Measurements from ENCODE around the gene PEX5L. TPM values are rescaled to one million over a fixed set of nuclear protein-coding genes. Genes with fewer than 3 reads are reported as not detected.

Gene PEX5L
- total RNA-seq, 1 donor: under 0.01 TPM

DNA sequence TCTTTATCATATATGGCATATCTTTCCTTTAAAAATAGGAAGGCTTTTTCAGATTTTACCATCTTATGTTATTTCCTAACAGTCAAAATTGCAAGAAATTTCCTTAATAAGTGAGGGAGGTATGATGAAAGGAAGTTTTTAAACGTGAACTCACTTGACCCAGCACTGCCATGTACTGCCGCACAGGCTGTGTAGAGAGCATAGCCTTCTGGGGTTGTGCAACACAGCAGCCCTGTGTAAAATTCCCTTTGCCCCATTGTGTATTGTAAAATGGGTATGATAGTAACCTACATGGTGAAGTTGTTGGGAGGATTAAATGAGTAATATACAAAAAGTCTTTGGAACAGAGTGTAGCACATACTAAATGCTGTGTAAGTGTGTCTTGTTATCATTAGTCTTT is 78.6 kb downstream of the PEX5L start:
- no peak for DNase-seq (ENCODE audit: low read depth in 2 of 3, low spot score in 2 of 3)

DNA sequence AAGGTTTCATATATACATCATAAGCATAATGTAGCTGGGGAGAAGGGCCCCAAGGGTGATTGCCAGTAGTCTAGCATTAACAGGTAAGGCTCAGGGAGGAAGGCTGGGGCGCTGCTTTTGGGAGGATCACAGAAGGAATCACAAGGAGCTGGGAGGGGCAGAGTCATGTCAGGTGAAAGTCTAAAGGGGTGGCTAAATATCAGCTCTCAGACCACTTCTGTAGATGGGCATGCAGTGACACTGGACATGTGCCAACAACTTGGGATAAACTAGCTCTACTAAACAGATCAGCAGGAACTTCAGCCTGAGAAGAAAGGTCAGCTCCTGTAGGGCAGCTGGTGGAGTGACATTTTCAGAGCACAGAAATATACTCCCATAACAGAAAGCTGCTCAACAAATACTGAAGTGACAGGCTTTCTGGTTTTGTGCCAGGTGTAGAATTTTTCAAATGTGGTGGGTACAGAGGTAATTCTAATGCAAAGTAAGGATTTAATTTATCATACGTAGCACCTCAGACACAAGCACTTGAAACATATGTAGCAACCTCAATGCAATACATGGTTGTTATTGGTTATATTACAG is 79.4 kb downstream of the PEX5L start:
- DNase-seq (ENCODE audit: low read depth in 2 of 3, low spot score in 2 of 3): peak in 1 of 3 donors; percentile 2

DNA sequence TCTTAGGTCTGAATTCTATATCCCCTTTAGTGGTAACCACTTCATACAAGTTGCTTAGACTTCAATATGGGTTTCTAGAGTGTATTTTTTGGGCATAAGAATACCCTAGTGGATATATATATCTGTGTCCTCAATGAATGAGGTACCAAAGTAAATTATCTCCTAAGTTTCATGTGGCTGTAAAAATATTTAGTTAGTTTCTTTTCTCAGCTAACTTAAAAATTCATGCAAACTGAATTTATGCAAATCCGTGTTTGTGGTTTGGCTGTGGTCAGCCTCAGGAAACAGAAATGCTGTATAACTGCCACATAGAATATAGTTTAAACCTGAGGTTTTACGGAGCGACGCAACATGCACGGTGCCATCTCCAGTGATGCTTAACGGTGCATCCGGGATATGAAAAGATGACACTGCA is 80.3 kb downstream of the PEX5L start:
- peak in 2 of 3 donors; percentile 74 to 81 for DNase-seq (ENCODE audit: low read depth in 2 of 3, low spot score in 2 of 3)

DNA sequence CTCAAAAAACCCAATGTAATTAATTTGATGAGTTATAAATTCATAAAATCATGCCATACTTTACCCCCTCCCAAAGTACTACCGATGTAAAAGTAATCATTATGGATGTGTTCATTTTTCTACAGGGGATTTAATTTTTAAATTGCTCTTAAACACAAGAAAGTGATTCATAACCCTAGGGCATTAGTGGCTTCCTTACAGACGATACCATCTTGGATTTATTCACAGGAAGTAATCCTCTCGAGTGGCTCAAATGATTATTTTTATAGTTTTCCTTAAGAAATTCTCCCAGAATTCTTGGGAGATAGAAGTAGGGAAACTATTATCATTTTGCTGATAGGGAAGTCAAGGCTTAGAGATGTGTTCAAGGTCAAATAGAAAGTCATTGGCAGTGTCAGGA is 80.9 kb downstream of the PEX5L start:
- no peak for DNase-seq (ENCODE audit: low read depth in 2 of 3, low spot score in 2 of 3)

DNA sequence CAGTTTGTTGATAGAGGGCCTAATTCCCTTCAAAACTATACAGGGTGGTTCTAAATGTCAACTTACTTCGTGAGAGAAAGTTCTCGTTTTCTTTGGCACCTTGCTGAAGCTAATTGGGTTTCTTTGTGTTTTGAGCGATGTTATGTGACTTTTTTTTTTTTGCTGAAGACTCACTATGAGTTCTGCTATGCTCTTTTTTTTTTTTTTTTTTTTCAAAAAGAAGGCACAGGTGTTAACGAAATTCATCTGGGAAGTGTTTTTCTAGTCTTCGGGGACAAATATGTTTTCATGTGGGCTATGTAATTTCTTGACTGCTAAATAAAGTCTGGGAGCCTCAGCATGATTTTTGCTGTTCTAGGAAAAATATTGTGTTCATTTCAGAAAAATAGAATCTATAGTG is 81.5 kb downstream of the PEX5L start:
- DNase-seq (ENCODE audit: low read depth in 2 of 3, low spot score in 2 of 3): no peak

DNA sequence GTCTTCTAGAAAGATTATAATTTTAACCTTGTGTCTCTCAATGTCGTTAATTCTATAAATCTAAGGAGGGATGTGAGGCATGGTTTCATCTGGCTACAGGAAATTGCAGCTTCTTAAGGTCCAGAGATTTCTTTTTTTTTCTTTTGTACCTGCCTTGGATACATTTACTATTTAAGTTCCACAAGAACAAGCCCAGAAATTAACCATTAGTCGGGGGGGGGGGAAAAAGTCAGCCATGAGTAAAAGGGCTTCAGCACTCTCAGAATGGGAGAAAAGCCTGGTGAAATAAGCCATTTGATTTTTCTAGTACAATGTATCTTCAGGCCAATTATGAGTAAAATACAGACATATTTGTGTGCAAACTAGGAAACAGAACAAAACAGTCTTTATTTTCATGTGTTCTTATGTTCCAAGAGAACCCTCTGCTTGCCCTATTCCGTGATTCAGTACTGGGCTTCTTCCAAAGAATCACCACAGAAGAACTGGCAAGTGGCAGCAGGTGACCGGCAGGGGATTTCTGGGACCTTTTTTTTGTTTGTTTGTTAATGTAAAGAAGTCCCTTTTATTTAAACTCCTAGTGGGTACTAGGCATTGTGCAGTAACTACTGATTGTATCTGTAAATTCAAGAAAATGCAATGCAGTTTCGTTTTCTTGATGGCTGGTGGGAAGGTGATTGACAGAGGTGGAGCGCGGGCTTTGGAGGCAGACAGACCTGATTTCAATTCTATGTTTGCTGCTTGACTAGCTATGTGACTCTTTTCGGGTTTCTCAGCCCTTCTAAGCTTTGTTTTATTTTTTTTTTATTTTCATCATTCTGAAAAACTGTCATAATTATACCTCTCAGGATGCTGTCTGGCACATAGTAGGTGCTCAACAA is 82.5 kb downstream of the PEX5L start:
- DNase-seq (ENCODE audit: low read depth in 2 of 3, low spot score in 2 of 3): peak in 1 of 3 donors; percentile 21

DNA sequence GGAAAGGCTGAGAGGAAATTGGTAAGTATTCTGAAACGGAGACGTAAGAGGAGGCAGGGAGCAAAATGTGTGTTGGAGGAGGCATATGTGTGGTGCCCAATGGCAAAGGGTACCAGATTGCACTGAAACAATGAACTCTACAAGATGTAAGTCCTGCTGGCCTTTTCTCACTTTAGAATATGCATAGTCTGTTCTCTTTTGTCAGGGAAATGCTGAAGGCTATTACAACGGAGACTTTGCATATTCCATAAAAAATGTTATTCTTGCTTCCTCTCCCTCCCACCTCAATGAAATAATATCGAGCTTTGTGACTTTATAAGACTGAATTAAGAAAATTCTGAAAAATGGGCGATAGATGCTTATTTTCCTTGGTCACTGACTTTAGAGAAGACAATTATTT is 85.9 kb downstream of the PEX5L start:
- DNase-seq (ENCODE audit: low read depth in 2 of 3, low spot score in 2 of 3): no peak

DNA sequence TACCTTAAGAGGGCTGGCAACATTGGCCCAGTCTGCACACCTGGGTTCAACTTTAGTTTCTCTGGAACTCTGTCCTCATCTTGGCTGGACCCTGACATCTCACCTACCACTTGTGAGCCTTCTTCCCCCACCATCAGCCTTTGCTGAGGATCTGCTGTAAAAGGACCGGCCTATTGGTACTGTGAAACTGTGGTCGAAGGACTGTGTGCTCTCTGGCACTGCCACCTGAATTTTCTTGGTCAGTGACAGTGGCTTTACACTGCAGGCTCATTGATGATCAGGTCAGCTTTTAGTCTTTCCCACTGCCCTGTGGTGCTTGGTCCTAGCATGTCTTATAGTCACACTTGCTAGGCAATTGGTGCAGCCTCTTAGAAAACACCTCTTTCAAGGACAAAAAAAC is 86.9 kb downstream of the PEX5L start:
- no peak for DNase-seq (ENCODE audit: low read depth in 2 of 3, low spot score in 2 of 3)

DNA sequence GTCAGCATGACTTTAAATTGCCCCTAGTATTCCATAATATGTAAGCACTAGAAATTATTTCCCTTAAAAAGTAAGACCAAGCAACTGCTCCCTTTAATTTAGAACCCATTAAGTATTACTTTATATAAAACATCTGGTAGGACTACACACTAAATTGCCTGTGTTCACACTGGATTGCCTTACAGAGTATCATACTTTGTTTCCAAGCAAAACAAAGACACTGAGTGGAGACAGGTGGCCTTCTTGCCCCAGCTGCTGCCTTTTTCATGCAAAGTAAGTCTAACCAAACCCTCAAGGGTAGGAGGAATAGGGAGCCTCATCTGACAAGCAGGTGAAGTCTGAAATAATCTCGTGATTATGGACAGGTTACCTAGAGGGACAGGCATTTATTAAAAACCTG is 87.3 kb downstream of the PEX5L start:
- DNase-seq (ENCODE audit: low read depth in 2 of 3, low spot score in 2 of 3): no peak

DNA sequence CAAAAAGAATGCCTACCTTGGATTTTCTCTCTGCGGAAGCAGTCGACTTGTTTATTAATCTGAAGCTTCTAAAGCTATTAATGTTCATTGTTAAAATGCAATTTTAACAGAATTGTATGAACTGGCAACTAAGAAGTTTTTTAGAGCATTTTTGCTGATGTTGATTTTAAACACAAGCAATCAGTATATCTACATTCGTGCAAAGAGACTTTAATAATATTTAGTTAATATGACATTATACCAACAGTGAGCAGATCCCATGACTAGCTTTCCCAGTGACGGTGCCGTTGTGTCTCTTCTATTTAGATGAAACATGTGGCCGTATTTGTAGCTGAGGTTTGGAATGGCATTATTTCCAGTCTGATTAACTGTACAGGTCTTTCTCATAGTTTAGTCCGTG is 88.0 kb downstream of the PEX5L start:
- DNase-seq (ENCODE audit: low read depth in 2 of 3, low spot score in 2 of 3): no peak

DNA sequence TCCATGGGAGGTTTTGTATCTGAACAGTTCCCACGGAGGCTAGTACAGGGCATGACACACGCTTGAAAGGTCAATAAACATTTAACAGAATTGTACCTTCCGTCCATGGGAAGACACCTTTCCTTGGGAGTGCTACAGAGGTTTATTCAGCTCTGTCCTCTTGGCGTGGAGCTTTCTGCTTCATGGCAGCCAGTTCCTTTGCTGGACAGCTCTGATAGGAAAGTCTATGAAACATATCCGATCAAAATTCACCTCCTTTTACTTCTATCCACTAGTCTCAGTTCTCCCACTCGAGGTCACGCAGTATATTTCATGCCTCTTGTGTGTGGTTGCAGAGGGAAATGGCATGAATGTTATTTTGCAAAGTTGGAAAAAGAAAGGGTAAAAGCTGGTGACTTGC is 91.2 kb downstream of the PEX5L start:
- no peak for DNase-seq (ENCODE audit: low read depth in 2 of 3, low spot score in 2 of 3)

DNA sequence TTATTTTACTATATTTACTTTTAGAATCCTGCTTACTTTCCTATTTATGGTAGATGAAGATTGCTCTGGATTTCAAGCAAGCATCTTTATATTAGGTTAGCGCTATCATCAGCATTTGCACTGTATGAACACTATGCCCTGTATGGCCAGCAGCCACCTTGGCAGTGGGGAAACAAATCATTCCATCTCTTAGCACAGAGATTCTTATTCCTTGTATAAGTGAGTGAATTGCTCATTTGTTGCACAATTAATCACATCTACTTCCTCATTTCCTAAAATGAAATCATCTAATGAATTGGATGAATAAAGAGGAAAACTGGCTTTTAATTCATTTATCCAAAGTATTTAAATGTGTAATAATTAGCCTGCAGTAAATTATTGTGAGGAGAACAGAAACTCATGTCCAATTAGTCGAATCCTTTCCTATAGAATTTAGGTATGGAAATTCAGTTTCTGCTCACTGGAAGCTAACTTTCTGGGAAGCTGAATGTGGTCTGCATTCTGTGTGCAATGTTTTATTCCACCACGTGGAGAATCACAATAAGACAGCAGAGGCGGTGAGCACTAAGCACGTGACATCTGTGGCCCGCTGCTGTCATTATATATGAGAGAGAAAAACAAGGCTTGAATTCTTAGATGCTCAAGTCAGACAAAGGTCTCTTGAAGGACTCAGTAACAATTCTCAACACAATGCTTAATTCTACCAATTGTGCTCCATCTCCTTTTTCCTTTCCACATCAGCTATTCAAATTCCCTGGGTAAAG is 93.4 kb downstream of the PEX5L start:
- DNase-seq (ENCODE audit: low read depth in 2 of 3, low spot score in 2 of 3): no peak

DNA sequence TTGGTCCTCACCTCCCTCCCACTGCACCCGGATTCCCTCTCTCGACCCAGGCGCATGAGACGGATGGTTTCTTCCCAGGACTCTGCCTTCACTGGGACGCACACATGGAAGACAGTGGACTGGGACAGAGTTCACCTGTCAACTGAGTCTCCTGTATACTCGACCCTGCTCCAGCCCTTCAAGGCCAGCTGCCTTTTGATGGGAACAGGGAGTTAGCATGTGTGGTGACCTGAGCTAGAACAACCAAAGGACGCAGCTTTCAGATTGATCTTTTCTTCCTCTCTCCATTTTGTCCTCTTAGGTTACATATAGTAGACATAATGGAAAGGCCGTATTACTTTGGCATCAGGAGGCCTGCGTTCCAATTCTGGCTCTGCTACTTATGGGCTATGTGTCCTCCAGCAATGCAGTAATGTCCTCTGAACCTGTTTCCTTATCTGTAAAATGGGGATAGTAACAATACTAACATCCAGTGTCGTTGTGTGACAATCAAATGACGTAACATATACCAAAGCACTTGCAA is 94.1 kb downstream of the PEX5L start:
- no peak for DNase-seq (ENCODE audit: low read depth in 2 of 3, low spot score in 2 of 3)

DNA sequence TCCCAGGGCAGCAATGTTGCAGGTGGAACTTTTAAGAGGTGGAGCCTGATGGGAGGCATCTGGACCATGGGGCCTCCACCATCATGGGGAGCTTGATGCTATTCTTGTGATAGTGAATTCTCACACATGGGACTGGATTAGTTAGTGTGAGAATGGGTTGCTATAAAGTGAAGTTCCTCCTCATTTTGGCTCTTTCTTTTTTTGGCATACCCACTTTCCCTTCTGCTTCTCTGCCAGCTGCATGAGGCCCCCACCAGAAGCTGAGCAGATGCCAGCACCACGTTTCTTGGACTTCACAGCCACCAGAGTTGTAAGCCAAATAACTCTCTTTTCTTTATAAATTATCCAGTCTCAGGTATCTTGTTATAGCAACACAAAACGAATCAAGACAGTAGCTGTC is 101.0 kb downstream of the PEX5L start:
- no peak for DNase-seq (ENCODE audit: low read depth in 2 of 3, low spot score in 2 of 3)

DNA sequence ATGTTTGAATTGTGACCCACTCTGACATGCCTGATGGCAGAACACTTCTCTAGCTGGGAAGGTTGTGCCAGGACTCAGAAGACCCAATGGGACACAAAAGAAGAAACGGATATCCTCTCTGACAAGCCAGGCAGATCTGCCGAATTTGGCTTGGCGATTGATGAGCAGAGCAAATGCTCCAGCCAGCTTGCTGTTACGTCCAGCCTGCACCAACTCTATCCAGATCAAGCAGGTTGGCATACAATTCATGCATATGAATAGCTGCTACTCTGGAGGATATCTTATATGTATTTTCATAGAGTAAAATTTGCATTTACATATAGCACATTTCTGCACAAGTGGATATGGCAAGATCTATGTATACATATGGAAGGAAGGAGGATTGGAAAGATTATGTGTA is 102.8 kb downstream of the PEX5L start:
- no peak for DNase-seq (ENCODE audit: low read depth in 2 of 3, low spot score in 2 of 3)

DNA sequence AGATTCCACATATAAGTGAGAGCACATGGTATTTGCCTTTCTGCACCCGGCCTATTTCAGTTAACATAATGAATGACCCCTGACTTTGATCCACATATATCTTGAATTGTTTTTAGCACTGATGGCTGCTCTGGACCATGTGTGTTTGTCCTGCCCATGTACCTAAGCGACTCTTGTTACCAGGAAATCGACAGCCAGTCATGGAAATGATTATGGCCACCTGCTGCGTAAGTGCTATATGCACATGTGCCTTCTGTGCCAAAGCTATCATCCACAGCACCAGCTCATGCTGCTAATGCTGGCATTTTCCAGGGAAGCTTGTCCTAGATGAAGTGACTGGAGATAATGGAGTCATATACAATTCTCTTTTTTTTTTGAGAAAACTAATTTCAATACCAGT is 103.7 kb downstream of the PEX5L start:
- DNase-seq (ENCODE audit: low read depth in 2 of 3, low spot score in 2 of 3): no peak

DNA sequence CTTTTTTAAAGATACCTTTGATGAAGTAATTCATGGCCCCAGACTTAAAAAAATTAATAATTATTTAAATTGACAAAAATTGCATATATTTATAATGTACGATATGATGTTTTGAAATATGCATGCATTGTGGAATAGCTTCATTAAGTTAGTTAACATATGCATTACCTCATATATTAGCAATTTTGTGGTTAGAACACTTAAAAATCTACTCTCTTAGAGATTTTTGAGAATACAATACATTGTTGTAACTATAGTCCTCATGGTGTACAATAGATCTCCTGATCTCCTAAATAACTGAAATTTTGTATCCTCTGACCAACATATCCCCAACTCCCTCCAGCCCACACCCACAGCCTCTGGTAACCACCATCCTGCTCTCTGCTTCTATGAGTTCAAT is 104.1 kb downstream of the PEX5L start:
- DNase-seq (ENCODE audit: low read depth in 2 of 3, low spot score in 2 of 3): no peak

DNA sequence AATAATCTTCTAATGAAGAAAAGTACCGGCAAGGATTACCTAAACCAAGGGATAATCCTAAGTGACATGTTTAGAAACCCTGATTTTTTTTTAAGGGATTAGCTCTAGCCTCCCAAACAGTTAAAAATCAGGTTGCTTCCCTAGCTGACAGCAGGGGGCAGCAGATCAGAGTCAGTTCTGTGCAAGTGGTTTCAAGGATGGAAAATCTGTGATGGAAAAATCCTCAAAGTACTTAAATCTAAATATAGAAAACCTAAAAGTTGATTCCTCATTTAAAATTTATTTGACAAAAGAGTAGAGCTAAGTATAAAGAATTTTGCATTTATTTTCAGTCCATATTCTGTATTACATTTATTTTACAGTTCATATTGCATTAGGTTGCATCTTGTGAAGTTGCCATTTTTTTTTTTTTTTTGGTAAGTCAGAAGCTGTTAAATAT is 107.6 kb downstream of the PEX5L start:
- DNase-seq (ENCODE audit: low read depth in 2 of 3, low spot score in 2 of 3): peak; percentile 3 to 67 (median 43)

DNA sequence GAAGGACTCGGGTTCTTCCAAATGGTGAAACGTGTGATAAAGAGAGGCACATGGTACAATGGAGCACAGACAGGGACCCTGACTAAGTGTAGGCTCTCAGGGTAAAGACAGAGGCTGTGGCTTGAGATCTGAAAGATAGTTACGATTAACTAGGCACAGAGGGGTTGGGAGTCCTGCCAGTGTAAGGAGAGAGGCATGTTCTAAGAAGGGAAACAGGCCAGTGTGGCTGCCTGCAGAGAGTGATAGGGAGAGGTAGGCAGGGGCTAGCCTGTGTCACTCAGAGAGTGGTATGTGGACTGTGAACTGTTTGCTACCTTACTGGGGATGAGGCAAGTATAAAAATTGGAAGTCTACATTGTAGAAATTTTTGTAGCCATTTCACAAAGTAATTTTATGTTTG is 109.5 kb downstream of the PEX5L start:
- no peak for DNase-seq (ENCODE audit: low read depth in 2 of 3, low spot score in 2 of 3)

DNA sequence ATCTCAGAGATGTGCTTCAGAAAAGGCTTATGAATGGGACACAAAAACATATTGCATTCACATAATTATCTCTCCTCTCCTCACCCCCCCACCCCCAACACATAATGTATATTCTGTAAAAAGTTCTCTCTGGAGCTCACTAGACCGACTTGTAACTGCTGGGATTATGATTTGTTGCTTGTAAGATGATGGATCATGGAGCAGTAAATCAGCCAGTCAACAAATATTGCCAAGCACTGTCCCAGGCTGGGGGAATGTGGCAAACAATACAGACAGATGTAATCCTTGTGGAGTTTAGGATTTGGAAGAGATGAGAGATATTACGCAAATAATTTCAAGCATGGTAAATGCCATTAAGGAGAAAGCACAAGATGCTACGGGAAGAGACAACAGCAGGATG is 114.8 kb downstream of the PEX5L start:
- no peak for DNase-seq (ENCODE audit: low read depth in 2 of 3, low spot score in 2 of 3)

DNA sequence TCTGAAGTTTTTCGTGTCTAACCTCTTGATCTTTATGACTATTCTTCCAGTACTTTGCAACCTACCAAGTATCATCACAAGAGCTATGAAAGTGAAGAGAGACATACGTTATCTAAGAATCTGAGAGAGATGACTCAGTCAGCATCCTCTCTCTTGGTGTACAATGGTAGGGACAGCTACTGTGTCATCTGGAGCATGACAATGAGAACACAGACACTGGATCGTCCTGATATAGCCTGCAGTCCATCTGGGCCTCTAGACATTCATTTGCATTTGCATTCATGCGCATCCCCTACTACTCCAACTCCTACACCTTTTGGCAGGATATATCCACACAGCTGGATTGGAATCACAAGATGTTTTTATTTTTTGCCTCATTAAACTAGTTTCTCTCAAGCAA is 115.2 kb downstream of the PEX5L start:
- DNase-seq (ENCODE audit: low read depth in 2 of 3, low spot score in 2 of 3): no peak
